ENCODE data around the gene KDM4B. TPM values are rescaled to one million over a fixed set of nuclear protein-coding genes. Genes with fewer than 3 reads are reported as not detected.

The KDM4B gene
- total RNA-seq, 1 experiment from 2014 or later: 35.9 TPM

DNA sequence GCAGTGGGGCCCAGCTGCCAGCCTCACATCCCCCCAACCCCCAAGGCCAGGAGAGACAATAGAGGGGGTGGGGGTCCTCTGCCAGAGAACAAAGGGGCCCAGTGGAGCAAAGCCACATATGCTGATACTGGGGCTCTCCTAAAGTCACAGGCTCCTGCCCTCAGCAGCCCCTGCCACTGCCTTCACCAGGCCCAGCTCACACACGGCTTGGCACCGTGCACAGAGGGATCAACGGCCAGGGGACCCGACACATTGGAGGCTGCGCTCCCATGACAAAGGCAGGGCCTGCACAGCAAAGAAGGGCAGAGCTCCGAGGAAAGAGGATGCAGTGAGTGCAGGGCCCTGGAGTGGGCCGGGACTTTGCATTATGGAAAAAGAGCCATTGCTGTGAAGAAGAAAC is 146.4 kb downstream of the KDM4B start:
- intact Hi-C loops (cut with micrococcal nuclease): no loop called here
- ATAC-seq: no peak
- CTCF ChIA-PET: no interaction called here
- BruUV-seq (replicated peaks): no TSS peak
- no peak for DNase-seq (ENCODE audit: low read depth, low spot score)
- TF ChIP-seq, protein P1, sequence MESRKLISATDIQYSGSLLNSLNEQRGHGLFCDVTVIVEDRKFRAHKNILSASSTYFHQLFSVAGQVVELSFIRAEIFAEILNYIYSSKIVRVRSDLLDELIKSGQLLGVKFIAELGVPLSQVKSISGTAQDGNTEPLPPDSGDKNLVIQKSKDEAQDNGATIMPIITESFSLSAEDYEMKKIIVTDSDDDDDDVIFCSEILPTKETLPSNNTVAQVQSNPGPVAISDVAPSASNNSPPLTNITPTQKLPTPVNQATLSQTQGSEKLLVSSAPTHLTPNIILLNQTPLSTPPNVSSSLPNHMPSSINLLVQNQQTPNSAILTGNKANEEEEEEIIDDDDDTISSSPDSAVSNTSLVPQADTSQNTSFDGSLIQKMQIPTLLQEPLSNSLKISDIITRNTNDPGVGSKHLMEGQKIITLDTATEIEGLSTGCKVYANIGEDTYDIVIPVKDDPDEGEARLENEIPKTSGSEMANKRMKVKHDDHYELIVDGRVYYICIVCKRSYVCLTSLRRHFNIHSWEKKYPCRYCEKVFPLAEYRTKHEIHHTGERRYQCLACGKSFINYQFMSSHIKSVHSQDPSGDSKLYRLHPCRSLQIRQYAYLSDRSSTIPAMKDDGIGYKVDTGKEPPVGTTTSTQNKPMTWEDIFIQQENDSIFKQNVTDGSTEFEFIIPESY (IDR thresholded peaks at IDR 0.05; ENCODE audit: extremely low read depth, insufficient replicate concordance, low read length): no peak
- TF ChIP-seq CEBPB (IDR thresholded peaks at IDR 0.05; ENCODE audit: low read depth): no peak
- TF ChIP-seq CBX3 (IDR thresholded peaks at IDR 0.05; ENCODE audit: low read depth): no peak
- no peak for TF ChIP-seq EZH2phosphoT487 (IDR thresholded peaks at IDR 0.05; ENCODE audit: borderline replicate concordance)
- no peak for TF ChIP-seq POLR2A (IDR thresholded peaks at IDR 0.05; ENCODE audit: borderline replicate concordance, extremely low read depth, insufficient read depth, insufficient read length)
- no peak for TF ChIP-seq ZNF274 (IDR thresholded peaks at IDR 0.05; ENCODE audit: low read depth, low read length)
- Histone ChIP-seq H2AFZ (ENCODE audit: low read depth, low read length, poor library complexity, severe bottlenecking) (no peak overlapping the region), H3K27me3 (ENCODE audit: insufficient read depth, low read length) (no peaks in the 10 kb centered on the region), H3K4me3 (replicated peaks in 1 of 2; ENCODE audit: low read depth in 1 of 2, low read length in 2 of 2) (no peak overlapping the region), H3K4me2 (ENCODE audit: low read length) (no peak overlapping the region), H4K20me1 (ENCODE audit: insufficient read depth) (no peaks in the 10 kb centered on the region), H3K27ac (ENCODE audit: low read depth, low read length) (no peak overlapping the region), H3K4me1 (ENCODE audit: control insufficient read depth in 1 of 2, insufficient read depth in 2 of 2, low read length in 2 of 2) (no peaks in the 10 kb centered on the region), H3K36me3 (ENCODE audit: control insufficient read depth in 1 of 2, insufficient read depth in 2 of 2, low read length in 2 of 2) (no peaks in the 10 kb centered on the region; a peak in 3 of 4 replicates), H3K9me3 (ENCODE audit: control insufficient read depth in 1 of 2, insufficient read depth in 1 of 2, low read depth in 1 of 2, low read length in 2 of 2) (no peaks in the 10 kb centered on the region), H3K9ac (ENCODE audit: low read length) (no peak overlapping the region), H3K79me2 (ENCODE audit: insufficient read depth, low read length) (no peaks in the 10 kb centered on the region), H3K9me2 (ENCODE audit: insufficient read depth) (no peaks in the 10 kb centered on the region)
- POLR2A ChIA-PET: no interaction called here
- RAD21 ChIA-PET (ENCODE audit: low non-redundant PET in 1 of 2, low total read pairs in 2 of 2, uncharacterized antibody in 2 of 2, unreplicated experiment in 2 of 2): no interaction called here

DNA sequence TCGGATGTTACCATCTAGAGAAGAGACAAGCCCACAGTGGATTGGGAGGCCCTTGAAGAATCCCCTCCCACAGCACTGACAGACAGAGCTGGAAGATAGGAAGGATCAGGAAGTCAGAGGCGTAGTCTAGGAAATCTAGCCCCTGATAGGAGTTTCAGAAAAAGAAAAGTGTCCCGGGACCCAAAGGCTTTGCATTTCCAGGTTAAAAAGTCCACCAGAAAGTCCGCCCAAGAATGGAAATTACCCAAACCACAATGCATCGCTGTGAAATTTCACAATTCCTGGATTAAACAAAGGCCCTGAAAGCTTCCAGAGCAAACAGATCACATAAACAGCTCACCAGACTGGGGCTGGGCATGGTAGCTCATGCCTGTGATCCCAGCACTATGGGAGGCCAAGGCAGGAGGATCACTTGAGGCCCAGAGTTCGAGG is 146.9 kb downstream of the KDM4B start:
- TF ChIP-seq POLR2A (IDR thresholded peaks at IDR 0.05; ENCODE audit: borderline replicate concordance, extremely low read depth, insufficient read depth, insufficient read length): no peak
- no peak for TF ChIP-seq EGR1 (IDR thresholded peaks at IDR 0.05; ENCODE audit: low read depth)
- TF ChIP-seq YY1 (IDR thresholded peaks at IDR 0.05; ENCODE audit: extremely low read depth, insufficient replicate concordance, low read depth, low read length): no peak
- no peak for TF ChIP-seq EZH2 (IDR thresholded peaks at IDR 0.05)
- TF ChIP-seq, protein P2, sequence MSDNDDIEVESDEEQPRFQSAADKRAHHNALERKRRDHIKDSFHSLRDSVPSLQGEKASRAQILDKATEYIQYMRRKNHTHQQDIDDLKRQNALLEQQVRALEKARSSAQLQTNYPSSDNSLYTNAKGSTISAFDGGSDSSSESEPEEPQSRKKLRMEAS (IDR thresholded peaks at IDR 0.05): no peak
- TF ChIP-seq, protein P1 (IDR thresholded peaks at IDR 0.05; ENCODE audit: extremely low read depth, insufficient replicate concordance, low read length): no peak
- no peak for TF ChIP-seq EZH2phosphoT487 (IDR thresholded peaks at IDR 0.05; ENCODE audit: borderline replicate concordance)
- TF ChIP-seq SRF (IDR thresholded peaks at IDR 0.05; ENCODE audit: low read depth): no peak
- no peak for TF ChIP-seq ELF1 (IDR thresholded peaks at IDR 0.05; ENCODE audit: borderline replicate concordance, low read depth)
- no peak for TF ChIP-seq CEBPB (IDR thresholded peaks at IDR 0.05; ENCODE audit: low read depth)
- TF ChIP-seq, protein P3, sequence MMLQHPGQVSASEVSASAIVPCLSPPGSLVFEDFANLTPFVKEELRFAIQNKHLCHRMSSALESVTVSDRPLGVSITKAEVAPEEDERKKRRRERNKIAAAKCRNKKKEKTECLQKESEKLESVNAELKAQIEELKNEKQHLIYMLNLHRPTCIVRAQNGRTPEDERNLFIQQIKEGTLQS (IDR thresholded peaks at IDR 0.05): no peak
- H3K27ac ChIP-seq (ENCODE audit: low read depth, low read length): no peak overlapping the region

More for the DNA sequence above, 146.9 kb downstream of the KDM4B start:
- no peaks in the 10 kb centered on the region; a peak in 3 of 4 replicates for H3K36me3 ChIP-seq (ENCODE audit: control insufficient read depth in 1 of 2, insufficient read depth in 2 of 2, low read length in 2 of 2)
- intact Hi-C loops (cut with micrococcal nuclease): no loop called here
- H3K4me2 ChIP-seq (ENCODE audit: low read length): no peak overlapping the region
- RAD21 ChIA-PET (ENCODE audit: low non-redundant PET in 1 of 2, low total read pairs in 2 of 2, uncharacterized antibody in 2 of 2, unreplicated experiment in 2 of 2): no interaction called here
- POLR2A ChIA-PET: no interaction called here
- no TSS peak for BruUV-seq (replicated peaks)
- no peaks in the 10 kb centered on the region for H4K20me1 ChIP-seq (ENCODE audit: insufficient read depth)
- DNase-seq (ENCODE audit: low read depth, low spot score) (no peak), ATAC-seq (no peak)
- no peaks in the 10 kb centered on the region for H3K4me1 ChIP-seq (ENCODE audit: control insufficient read depth in 1 of 2, insufficient read depth in 2 of 2, low read length in 2 of 2)
- CTCF ChIA-PET: no interaction called here
- H3K27me3 ChIP-seq (ENCODE audit: insufficient read depth, low read length): no peaks in the 10 kb centered on the region
- H3K9ac ChIP-seq (ENCODE audit: low read length): no peak overlapping the region
- no peaks in the 10 kb centered on the region for H3K79me2 ChIP-seq (ENCODE audit: insufficient read depth, low read length)
- H3K9me3 ChIP-seq (ENCODE audit: control insufficient read depth in 1 of 2, insufficient read depth in 1 of 2, low read depth in 1 of 2, low read length in 2 of 2): no peaks in the 10 kb centered on the region
- H3K9me2 ChIP-seq (ENCODE audit: insufficient read depth): no peaks in the 10 kb centered on the region
- no peak overlapping the region for H2AFZ ChIP-seq (ENCODE audit: low read depth, low read length, poor library complexity, severe bottlenecking)
- no peak overlapping the region for H3K4me3 ChIP-seq (replicated peaks in 1 of 2; ENCODE audit: low read depth in 1 of 2, low read length in 2 of 2)

Data from HCT116 (cell line).